ENCODE measurements around the gene PAX1. TPM values are rescaled to one million over a fixed set of nuclear protein-coding genes. Genes with fewer than 3 reads are reported as not detected.

The PAX1 gene
- total and polyA plus RNA-seq, 9 of the 15 experiments (the other 6 are each of a cell fraction or from before 2014, with no cell fraction given) = not detected

DNA sequence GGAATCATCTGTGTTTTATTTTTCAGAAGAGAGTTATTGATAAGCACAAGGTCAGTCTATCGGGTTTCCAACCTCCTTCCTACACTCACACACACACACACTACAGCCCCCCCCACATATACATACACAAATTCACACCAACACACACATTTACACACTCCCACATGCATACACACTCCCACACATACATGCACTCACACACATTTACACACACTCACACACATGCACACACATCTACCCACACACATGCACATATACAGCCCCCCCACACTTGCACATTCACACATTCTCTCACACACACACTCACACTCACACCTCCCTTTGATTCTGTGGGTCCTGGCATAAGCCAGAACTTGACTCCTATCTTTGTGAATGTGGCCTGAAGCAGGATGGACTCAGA lies 34.5 kb upstream of the PAX1 start:
- BruUV-seq (replicated peaks) = no TSS peak
- WGBS (ENCODE audit: insufficient coverage, low coverage, missing lambda C conversion rate) = 20% methylated on average over 1 of the region's 1 CpG

More for the DNA sequence above, 34.5 kb upstream of the PAX1 start:
- CTCF ChIA-PET (ENCODE audit: low intra/inter-chr PET ratio) = no interaction called here
- H3K9me1 ChIP-seq (ENCODE audit: control insufficient read depth, insufficient read depth, low read length) = no peaks in the 10 kb centered on the region
- no peaks in the 10 kb centered on the region; a peak in 1 of 5 replicates for H3K4me1 ChIP-seq (replicated peaks in 1 of 2; ENCODE audit: control insufficient read depth in 2 of 2, insufficient read depth in 2 of 2, low read length in 2 of 2)
- H3K79me2 ChIP-seq (ENCODE audit: control insufficient read depth, insufficient read depth, low read length) = no peaks in the 10 kb centered on the region
- no peaks in the 10 kb centered on the region for H3K36me3 ChIP-seq (ENCODE audit: control insufficient read depth, insufficient read depth, low read length)
- no peak overlapping the region for H3K4me3 ChIP-seq
- DNase-seq (ENCODE audit: extremely low read depth in 1 of 4, low spot score in 3 of 4) (no peak), FAIRE-seq (no peak), ATAC-seq (no peak)
- H3K27me3 ChIP-seq (ENCODE audit: control insufficient read depth in 2 of 2, insufficient read depth in 2 of 2, low read length in 2 of 2) = no peaks in the 10 kb centered on the region
- intact Hi-C loops (cut with micrococcal nuclease) (no loop called here), in situ Hi-C loops (cut with MboI) (no loop called here)
- H3K4me2 ChIP-seq (ENCODE audit: insufficient read depth, low read length) = no peak overlapping the region
- no peak overlapping the region for H3K27ac ChIP-seq (ENCODE audit: extremely low read depth, low read depth, low read length)
- no peak overlapping the region for H2AFZ ChIP-seq (ENCODE audit: low read depth, low read length)
- H3K9ac ChIP-seq (ENCODE audit: insufficient read depth in 1 of 2, low read depth in 2 of 2, low read length in 2 of 2) = no peak overlapping the region
- TF ChIP-seq ZBTB17 (CRISPR knock-in tag; IDR thresholded peaks at IDR 0.05) = no peak
- TF ChIP-seq, protein P1, sequence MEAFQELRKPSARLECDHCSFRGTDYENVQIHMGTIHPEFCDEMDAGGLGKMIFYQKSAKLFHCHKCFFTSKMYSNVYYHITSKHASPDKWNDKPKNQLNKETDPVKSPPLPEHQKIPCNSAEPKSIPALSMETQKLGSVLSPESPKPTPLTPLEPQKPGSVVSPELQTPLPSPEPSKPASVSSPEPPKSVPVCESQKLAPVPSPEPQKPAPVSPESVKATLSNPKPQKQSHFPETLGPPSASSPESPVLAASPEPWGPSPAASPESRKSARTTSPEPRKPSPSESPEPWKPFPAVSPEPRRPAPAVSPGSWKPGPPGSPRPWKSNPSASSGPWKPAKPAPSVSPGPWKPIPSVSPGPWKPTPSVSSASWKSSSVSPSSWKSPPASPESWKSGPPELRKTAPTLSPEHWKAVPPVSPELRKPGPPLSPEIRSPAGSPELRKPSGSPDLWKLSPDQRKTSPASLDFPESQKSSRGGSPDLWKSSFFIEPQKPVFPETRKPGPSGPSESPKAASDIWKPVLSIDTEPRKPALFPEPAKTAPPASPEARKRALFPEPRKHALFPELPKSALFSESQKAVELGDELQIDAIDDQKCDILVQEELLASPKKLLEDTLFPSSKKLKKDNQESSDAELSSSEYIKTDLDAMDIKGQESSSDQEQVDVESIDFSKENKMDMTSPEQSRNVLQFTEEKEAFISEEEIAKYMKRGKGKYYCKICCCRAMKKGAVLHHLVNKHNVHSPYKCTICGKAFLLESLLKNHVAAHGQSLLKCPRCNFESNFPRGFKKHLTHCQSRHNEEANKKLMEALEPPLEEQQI (IDR thresholded peaks at IDR 0.05) = no peak
- no peak for TF ChIP-seq SMARCA5 (IDR thresholded peaks at IDR 0.05)
- TF ChIP-seq, protein P2, sequence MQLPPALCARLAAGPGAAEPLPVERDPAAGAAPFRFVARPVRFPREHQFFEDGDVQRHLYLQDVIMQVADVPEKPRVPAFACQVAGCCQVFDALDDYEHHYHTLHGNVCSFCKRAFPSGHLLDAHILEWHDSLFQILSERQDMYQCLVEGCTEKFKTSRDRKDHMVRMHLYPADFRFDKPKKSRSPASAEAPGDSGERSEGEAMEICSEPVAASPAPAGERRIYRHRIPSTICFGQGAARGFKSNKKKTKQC (CRISPR knock-in tag; IDR thresholded peaks at IDR 0.05) = no peak
- TF ChIP-seq, protein P3, sequence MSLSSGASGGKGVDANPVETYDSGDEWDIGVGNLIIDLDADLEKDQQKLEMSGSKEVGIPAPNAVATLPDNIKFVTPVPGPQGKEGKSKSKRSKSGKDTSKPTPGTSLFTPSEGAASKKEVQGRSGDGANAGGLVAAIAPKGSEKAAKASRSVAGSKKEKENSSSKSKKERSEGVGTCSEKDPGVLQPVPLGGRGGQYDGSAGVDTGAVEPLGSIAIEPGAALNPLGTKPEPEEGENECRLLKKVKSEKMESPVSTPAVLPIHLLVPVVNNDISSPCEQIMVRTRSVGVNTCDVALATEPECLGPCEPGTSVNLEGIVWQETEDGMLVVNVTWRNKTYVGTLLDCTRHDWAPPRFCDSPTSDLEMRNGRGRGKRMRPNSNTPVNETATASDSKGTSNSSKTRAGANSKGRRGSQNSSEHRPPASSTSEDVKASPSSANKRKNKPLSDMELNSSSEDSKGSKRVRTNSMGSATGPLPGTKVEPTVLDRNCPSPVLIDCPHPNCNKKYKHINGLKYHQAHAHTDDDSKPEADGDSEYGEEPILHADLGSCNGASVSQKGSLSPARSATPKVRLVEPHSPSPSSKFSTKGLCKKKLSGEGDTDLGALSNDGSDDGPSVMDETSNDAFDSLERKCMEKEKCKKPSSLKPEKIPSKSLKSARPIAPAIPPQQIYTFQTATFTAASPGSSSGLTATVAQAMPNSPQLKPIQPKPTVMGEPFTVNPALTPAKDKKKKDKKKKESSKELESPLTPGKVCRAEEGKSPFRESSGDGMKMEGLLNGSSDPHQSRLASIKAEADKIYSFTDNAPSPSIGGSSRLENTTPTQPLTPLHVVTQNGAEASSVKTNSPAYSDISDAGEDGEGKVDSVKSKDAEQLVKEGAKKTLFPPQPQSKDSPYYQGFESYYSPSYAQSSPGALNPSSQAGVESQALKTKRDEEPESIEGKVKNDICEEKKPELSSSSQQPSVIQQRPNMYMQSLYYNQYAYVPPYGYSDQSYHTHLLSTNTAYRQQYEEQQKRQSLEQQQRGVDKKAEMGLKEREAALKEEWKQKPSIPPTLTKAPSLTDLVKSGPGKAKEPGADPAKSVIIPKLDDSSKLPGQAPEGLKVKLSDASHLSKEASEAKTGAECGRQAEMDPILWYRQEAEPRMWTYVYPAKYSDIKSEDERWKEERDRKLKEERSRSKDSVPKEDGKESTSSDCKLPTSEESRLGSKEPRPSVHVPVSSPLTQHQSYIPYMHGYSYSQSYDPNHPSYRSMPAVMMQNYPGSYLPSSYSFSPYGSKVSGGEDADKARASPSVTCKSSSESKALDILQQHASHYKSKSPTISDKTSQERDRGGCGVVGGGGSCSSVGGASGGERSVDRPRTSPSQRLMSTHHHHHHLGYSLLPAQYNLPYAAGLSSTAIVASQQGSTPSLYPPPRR (CRISPR knock-in tag; IDR thresholded peaks at IDR 0.05; ENCODE audit: borderline replicate concordance) = no peak
- TF ChIP-seq, protein P4, sequence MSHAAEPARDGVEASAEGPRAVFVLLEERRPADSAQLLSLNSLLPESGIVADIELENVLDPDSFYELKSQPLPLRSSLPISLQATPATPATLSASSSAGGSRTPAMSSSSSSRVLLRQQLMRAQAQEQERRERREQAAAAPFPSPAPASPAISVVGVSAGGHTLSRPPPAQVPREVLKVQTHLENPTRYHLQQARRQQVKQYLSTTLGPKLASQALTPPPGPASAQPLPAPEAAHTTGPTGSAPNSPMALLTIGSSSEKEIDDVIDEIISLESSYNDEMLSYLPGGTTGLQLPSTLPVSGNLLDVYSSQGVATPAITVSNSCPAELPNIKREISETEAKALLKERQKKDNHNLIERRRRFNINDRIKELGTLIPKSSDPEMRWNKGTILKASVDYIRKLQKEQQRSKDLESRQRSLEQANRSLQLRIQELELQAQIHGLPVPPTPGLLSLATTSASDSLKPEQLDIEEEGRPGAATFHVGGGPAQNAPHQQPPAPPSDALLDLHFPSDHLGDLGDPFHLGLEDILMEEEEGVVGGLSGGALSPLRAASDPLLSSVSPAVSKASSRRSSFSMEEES (CRISPR knock-in tag; IDR thresholded peaks at IDR 0.05) = no peak
- TF ChIP-seq WHSC1 (IDR thresholded peaks at IDR 0.05; ENCODE audit: low read length) = no peak
- TF ChIP-seq ZSCAN29 (IDR thresholded peaks at IDR 0.05) = no peak
- no peak for TF ChIP-seq NFE2 (IDR thresholded peaks at IDR 0.05; ENCODE audit: low read depth)
- TF ChIP-seq, protein P5, sequence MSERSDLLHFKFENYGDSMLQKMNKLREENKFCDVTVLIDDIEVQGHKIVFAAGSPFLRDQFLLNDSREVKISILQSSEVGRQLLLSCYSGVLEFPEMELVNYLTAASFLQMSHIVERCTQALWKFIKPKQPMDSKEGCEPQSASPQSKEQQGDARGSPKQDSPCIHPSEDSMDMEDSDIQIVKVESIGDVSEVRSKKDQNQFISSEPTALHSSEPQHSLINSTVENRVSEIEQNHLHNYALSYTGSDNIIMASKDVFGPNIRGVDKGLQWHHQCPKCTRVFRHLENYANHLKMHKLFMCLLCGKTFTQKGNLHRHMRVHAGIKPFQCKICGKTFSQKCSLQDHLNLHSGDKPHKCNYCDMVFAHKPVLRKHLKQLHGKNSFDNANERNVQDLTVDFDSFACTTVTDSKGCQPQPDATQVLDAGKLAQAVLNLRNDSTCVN (CRISPR knock-in tag; IDR thresholded peaks at IDR 0.05) = no peak
- no peaks in the 10 kb centered on the region for H3K9me3 ChIP-seq (replicated peaks; ENCODE audit: control insufficient read depth, insufficient read depth, low read depth, low read length)
- H4K20me1 ChIP-seq (replicated peaks; ENCODE audit: control insufficient read depth, insufficient read depth, low read length) = no peaks in the 10 kb centered on the region
- POLR2A ChIA-PET = no interaction called here
